ENCODE data around the gene DUS3L.
"Not testable (repeated sequence)": the region's sequence is repeated elsewhere in the genome, so short reads cannot be mapped to it uniquely, and the experiment has no call there.

Gene DUS3L

GRCh38 chr19:5786593-5787408 is 4.2 kb downstream of the DUS3L start:
- H3K4me1 ChIP-seq (ENCODE audit: control insufficient read depth in 1 of 2, insufficient read depth in 1 of 2, low read depth in 1 of 2, low read length in 1 of 2) = peaks cover 6 to 14% of the 10 kb centered on the region in 2 experiments
- no peaks in the 10 kb centered on the region for H3K27me3 ChIP-seq
- H3K27ac ChIP-seq = no peak overlapping the region
- no peak for TF ChIP-seq CTCF (IDR thresholded peaks at IDR 0.05)
- H3K4me3 ChIP-seq (ENCODE audit: low read depth in 1 of 2, low read length in 1 of 2) = no peak overlapping the region
- peaks cover 70% of the 10 kb centered on the region for H3K36me3 ChIP-seq
- H3K9me3 ChIP-seq = no peaks in the 10 kb centered on the region

GRCh38 chr19:5785423-5785822 is 5.5 kb downstream of the DUS3L start:
- Histone ChIP-seq H3K27ac (no peak overlapping the region), H3K4me1 (ENCODE audit: control insufficient read depth in 1 of 2, insufficient read depth in 1 of 2, low read depth in 1 of 2, low read length in 1 of 2) (peaks cover 5% of the 10 kb centered on the region in 2 experiments), H3K9me3 (no peaks in the 10 kb centered on the region), H3K4me3 (ENCODE audit: low read depth in 1 of 2, low read length in 1 of 2) (no peak overlapping the region), H3K27me3 (no peaks in the 10 kb centered on the region), H3K36me3 (peaks cover 70% of the 10 kb centered on the region)
- TF ChIP-seq CTCF (IDR thresholded peaks at IDR 0.05) = no peak

- TF ChIP-seq CTCF (IDR thresholded peaks at IDR 0.05) = no peak
- H3K4me3 ChIP-seq (ENCODE audit: low read depth in 1 of 2, low read length in 1 of 2) = no peak within 1 kb of the TSS
- peaks cover 67% of the 10 kb centered on the region for H3K36me3 ChIP-seq
- H3K27me3 ChIP-seq = no peaks in the 10 kb centered on the region
- H3K9me3 ChIP-seq = no peaks in the 10 kb centered on the region
- no peaks in the 10 kb centered on the region for H3K4me1 ChIP-seq (ENCODE audit: control insufficient read depth in 1 of 2, insufficient read depth in 1 of 2, low read depth in 1 of 2, low read length in 1 of 2)
- no peak within 1 kb of the TSS for H3K27ac ChIP-seq
Measured at GRCh38 chr19:5784581-5785147, 6.3 kb downstream of the DUS3L start, which contains the start of gene PRR22. TSS of gene PRR22 (minus strand) at chr19:5784746. CDS start at chr19:5784660, 86 bp downstream.

- no peak overlapping the region for H3K27ac ChIP-seq
- no peaks in the 10 kb centered on the region for H3K4me1 ChIP-seq (ENCODE audit: control insufficient read depth in 1 of 2, insufficient read depth in 1 of 2, low read depth in 1 of 2, low read length in 1 of 2)
- no peak for TF ChIP-seq CTCF (IDR thresholded peaks at IDR 0.05)
- H3K4me3 ChIP-seq (ENCODE audit: low read depth in 1 of 2, low read length in 1 of 2) = no peak overlapping the region
- H3K36me3 ChIP-seq = peaks cover 57% of the 10 kb centered on the region
- no peaks in the 10 kb centered on the region for H3K27me3 ChIP-seq
- H3K9me3 ChIP-seq = no peaks in the 10 kb centered on the region
Measured at GRCh38 chr19:5782945-5783919, 7.7 kb downstream of the DUS3L start.

GRCh38 chr19:5782322-5782721 is 8.6 kb downstream of the DUS3L start:
- H3K36me3 ChIP-seq = peaks cover 48% of the 10 kb centered on the region
- no peaks in the 10 kb centered on the region for H3K9me3 ChIP-seq
- H3K27me3 ChIP-seq = no peaks in the 10 kb centered on the region
- H3K4me3 ChIP-seq (ENCODE audit: low read depth in 1 of 2, low read length in 1 of 2) = no peak overlapping the region
- no peak for TF ChIP-seq CTCF (IDR thresholded peaks at IDR 0.05)
- no peaks in the 10 kb centered on the region for H3K4me1 ChIP-seq (ENCODE audit: control insufficient read depth in 1 of 2, insufficient read depth in 1 of 2, low read depth in 1 of 2, low read length in 1 of 2)
- no peak overlapping the region for H3K27ac ChIP-seq

- peaks cover 34% of the 10 kb centered on the region for H3K36me3 ChIP-seq
- H3K9me3 ChIP-seq; H3K4me3 ChIP-seq (ENCODE audit: low read depth in 1 of 2, low read length in 1 of 2); H3K27ac ChIP-seq; H3K27me3 ChIP-seq; H3K4me1 ChIP-seq (ENCODE audit: control insufficient read depth in 1 of 2, insufficient read depth in 1 of 2, low read depth in 1 of 2, low read length in 1 of 2): not testable (repeated sequence)
Measured at GRCh38 chr19:5780916-5781315, 10.0 kb downstream of the DUS3L start.
